ENCODE results near the gene PCDH9.

The PCDH9 gene

GRCh38 chr13:66551128-66551527, 679.0 kb downstream of the PCDH9 start:
- TF ChIP-seq POLR2AphosphoS5 (IDR thresholded peaks at IDR 0.05; ENCODE audit: low read depth, low read length) (no peak), SIN3A (IDR thresholded peaks at IDR 0.05; ENCODE audit: borderline replicate concordance, insufficient read depth, low read length) (no peak), FOXP2 (optimal IDR thresholded peaks at IDR 0.05; ENCODE audit: borderline replicate concordance, extremely low read depth, extremely low read length, insufficient read depth) (no peak)

- no peak for TF ChIP-seq POLR2AphosphoS5 (IDR thresholded peaks at IDR 0.05; ENCODE audit: low read depth, low read length)
- TF ChIP-seq FOXP2 (optimal IDR thresholded peaks at IDR 0.05; ENCODE audit: borderline replicate concordance, extremely low read depth, extremely low read length, insufficient read depth) = no peak
- TF ChIP-seq REST (IDR thresholded peaks at IDR 0.05; ENCODE audit: insufficient read depth in 1 of 2, low read depth in 2 of 2, low read length in 2 of 2) = no peak
- TF ChIP-seq TAF1 (IDR thresholded peaks at IDR 0.05; ENCODE audit: borderline replicate concordance, insufficient read depth, low read length) = no peak
- TF ChIP-seq SIN3A (IDR thresholded peaks at IDR 0.05; ENCODE audit: borderline replicate concordance, insufficient read depth, low read length) = no peak
Measured at GRCh38 chr13:66547685-66548084, 682.5 kb downstream of the PCDH9 start.

GRCh38 chr13:66546534-66547379, 683.4 kb downstream of the PCDH9 start:
- TF ChIP-seq SIN3A (IDR thresholded peaks at IDR 0.05; ENCODE audit: borderline replicate concordance, insufficient read depth, low read length) (no peak), POLR2AphosphoS5 (IDR thresholded peaks at IDR 0.05; ENCODE audit: low read depth, low read length) (no peak), FOXP2 (optimal IDR thresholded peaks at IDR 0.05; ENCODE audit: borderline replicate concordance, extremely low read depth, extremely low read length, insufficient read depth) (no peak), REST (IDR thresholded peaks at IDR 0.05; ENCODE audit: insufficient read depth in 1 of 2, low read depth in 2 of 2, low read length in 2 of 2) (no peak), TAF1 (IDR thresholded peaks at IDR 0.05; ENCODE audit: borderline replicate concordance, insufficient read depth, low read length) (no peak)

GRCh38 chr13:66543780-66544179, 686.4 kb downstream of the PCDH9 start:
- TF ChIP-seq POLR2AphosphoS5 (IDR thresholded peaks at IDR 0.05; ENCODE audit: low read depth, low read length) = no peak
- no peak for TF ChIP-seq SIN3A (IDR thresholded peaks at IDR 0.05; ENCODE audit: borderline replicate concordance, insufficient read depth, low read length)
- TF ChIP-seq TAF1 (IDR thresholded peaks at IDR 0.05; ENCODE audit: borderline replicate concordance, insufficient read depth, low read length) = no peak
- no peak for TF ChIP-seq REST (IDR thresholded peaks at IDR 0.05; ENCODE audit: insufficient read depth in 1 of 2, low read depth in 2 of 2, low read length in 2 of 2)
- no peak for TF ChIP-seq FOXP2 (optimal IDR thresholded peaks at IDR 0.05; ENCODE audit: borderline replicate concordance, extremely low read depth, extremely low read length, insufficient read depth)

GRCh38 chr13:66537417-66537816, 692.7 kb downstream of the PCDH9 start:
- TF ChIP-seq POLR2AphosphoS5 (IDR thresholded peaks at IDR 0.05; ENCODE audit: low read depth, low read length) (no peak), TAF1 (IDR thresholded peaks at IDR 0.05; ENCODE audit: borderline replicate concordance, insufficient read depth, low read length) (no peak), SIN3A (IDR thresholded peaks at IDR 0.05; ENCODE audit: borderline replicate concordance, insufficient read depth, low read length) (no peak), REST (IDR thresholded peaks at IDR 0.05; ENCODE audit: insufficient read depth in 1 of 2, low read depth in 2 of 2, low read length in 2 of 2) (no peak), FOXP2 (optimal IDR thresholded peaks at IDR 0.05; ENCODE audit: borderline replicate concordance, extremely low read depth, extremely low read length, insufficient read depth) (no peak)
